Ovary (tissue), 3 donors: ENCODE results near the gene LIPC.

Experiments
- CTCF ChIP-seq, 3 donors: fragments of 450-650 bp in 2 of 3; fragments of 200-600 bp in 1 of 3; IDR thresholded peaks; one replicate each; pipeline versions ENCODE4 v1.5.1 to v1.8.0; 2016 to 2022; ENCODE audit warnings: antibody characterized with exemption in 3 of 3, mild to moderate bottlenecking in 1 of 3
- POLR2A ChIP-seq: fragments of 450-650 bp; IDR thresholded peaks from one replicate; pipeline ENCODE4 v1.6.1; 2017; ENCODE audit warnings: antibody characterized with exemption, mild to moderate bottlenecking, moderate library complexity
- donor health status: DM: no; HTN: no; CAD: no.

GRCh38 chr15:58420579-58421043 lies 11.2 kb upstream of the LIPC start:
- TF ChIP-seq CTCF (IDR thresholded peaks at IDR 0.05) (no peak), POLR2A (no peak)
